ENCODE data around the gene EPRS1. TPM values are rescaled to one million over a fixed set of nuclear protein-coding genes. Genes with fewer than 3 reads are reported as not detected.

EPRS1 gene
- total and polyA plus RNA-seq, 2 of the 13 experiments (the other 11 are each of a cell fraction or from before 2014, with no cell fraction given) = 86.1 to 124 TPM

DNA sequence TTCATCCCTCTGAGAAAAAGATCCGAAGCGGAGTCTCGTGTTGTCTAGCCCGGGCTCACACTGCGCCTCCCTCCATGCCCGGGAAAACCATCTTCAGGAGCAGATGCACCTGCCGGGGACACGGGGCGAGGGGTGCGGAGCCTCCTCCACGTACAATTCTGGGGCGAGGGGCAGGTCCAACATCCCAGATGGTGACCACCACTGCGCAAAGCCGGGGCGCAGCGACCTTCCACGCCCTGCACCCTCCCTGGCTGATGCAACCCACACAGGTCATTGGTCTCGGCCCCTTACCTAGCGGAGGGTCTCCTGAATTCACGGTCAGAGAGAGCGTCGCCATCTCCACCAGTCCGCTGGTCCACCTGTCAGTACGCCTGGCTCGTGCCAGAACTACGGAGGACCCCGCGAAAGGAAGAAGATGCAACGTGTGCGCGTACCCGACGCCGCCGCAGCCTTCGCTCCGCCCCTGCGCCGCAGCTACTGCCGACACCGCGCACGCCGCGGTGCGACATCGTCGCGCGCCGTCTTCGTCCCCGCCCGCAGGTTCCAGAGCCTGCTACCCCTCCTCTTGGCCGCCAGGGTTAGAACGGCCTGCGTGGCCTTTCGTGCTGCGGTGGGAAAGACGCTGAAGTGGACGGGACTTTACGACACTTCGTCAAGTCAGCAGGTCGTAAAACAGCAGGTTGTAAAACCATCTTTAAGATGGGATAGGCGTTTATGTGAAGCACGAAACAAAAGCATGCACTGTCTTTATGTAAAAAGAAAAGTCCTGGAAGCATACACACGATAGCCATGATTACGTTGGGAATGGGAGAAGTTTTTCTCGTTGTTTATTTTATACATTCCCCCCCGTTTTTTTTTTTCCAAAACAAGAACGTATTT, at the start of gene EPRS1 (continued):
- TF ChIP-seq TCF7 (IDR thresholded peaks at IDR 0.05; ENCODE audit: low read depth) (no peak), REXO4 (CRISPR knock-in tag; IDR thresholded peaks at IDR 0.05; ENCODE audit: borderline replicate concordance) (no peak), RBM22 (optimal IDR thresholded peaks at IDR 0.05; ENCODE audit: low read length) (no peak), ZNF468 (CRISPR knock-in tag; IDR thresholded peaks at IDR 0.05) (no peak), ZNF570 (CRISPR knock-in tag; IDR thresholded peaks at IDR 0.05; ENCODE audit: borderline replicate concordance) (no peak), BRD4 (CRISPR knock-in tag; IDR thresholded peaks at IDR 0.05) (no peak), MED13 (CRISPR knock-in tag; IDR thresholded peaks at IDR 0.05) (no peak), BORCS8-MEF2B (CRISPR knock-in tag; IDR thresholded peaks at IDR 0.05) (peak; percentile 95), TBX2 (CRISPR knock-in tag; IDR thresholded peaks at IDR 0.05; ENCODE audit: borderline replicate concordance) (peak; percentile 95), ZNF350 (CRISPR knock-in tag; IDR thresholded peaks at IDR 0.05; ENCODE audit: borderline replicate concordance, low read depth) (peak; percentile 94), ZFP62 (CRISPR knock-in tag; IDR thresholded peaks at IDR 0.05) (no peak), MXI1 (IDR thresholded peaks at IDR 0.05; ENCODE audit: borderline replicate concordance, low read depth, low read length) (peak; percentile 90; the same call in 1 of the 3 replicates), ZNF326 (CRISPR knock-in tag; IDR thresholded peaks at IDR 0.05; ENCODE audit: borderline replicate concordance) (no peak)
- TF ChIP-seq, protein P1, sequence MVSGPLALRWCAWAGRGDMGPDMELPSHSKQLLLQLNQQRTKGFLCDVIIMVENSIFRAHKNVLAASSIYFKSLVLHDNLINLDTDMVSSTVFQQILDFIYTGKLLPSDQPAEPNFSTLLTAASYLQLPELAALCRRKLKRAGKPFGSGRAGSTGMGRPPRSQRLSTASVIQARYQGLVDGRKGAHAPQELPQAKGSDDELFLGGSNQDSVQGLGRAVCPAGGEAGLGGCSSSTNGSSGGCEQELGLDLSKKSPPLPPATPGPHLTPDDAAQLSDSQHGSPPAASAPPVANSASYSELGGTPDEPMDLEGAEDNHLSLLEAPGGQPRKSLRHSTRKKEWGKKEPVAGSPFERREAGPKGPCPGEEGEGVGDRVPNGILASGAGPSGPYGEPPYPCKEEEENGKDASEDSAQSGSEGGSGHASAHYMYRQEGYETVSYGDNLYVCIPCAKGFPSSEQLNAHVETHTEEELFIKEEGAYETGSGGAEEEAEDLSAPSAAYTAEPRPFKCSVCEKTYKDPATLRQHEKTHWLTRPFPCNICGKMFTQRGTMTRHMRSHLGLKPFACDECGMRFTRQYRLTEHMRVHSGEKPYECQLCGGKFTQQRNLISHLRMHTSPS (CRISPR knock-in tag; IDR thresholded peaks at IDR 0.05; ENCODE audit: low read depth) = peak; percentile 43; the same call in 1 of the 2 replicates
- TF ChIP-seq, protein P2, sequence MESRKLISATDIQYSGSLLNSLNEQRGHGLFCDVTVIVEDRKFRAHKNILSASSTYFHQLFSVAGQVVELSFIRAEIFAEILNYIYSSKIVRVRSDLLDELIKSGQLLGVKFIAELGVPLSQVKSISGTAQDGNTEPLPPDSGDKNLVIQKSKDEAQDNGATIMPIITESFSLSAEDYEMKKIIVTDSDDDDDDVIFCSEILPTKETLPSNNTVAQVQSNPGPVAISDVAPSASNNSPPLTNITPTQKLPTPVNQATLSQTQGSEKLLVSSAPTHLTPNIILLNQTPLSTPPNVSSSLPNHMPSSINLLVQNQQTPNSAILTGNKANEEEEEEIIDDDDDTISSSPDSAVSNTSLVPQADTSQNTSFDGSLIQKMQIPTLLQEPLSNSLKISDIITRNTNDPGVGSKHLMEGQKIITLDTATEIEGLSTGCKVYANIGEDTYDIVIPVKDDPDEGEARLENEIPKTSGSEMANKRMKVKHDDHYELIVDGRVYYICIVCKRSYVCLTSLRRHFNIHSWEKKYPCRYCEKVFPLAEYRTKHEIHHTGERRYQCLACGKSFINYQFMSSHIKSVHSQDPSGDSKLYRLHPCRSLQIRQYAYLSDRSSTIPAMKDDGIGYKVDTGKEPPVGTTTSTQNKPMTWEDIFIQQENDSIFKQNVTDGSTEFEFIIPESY (CRISPR knock-in tag; IDR thresholded peaks at IDR 0.05) = peak; percentile 57; the same call in 1 of the 2 replicates
- TF ChIP-seq, protein P3, sequence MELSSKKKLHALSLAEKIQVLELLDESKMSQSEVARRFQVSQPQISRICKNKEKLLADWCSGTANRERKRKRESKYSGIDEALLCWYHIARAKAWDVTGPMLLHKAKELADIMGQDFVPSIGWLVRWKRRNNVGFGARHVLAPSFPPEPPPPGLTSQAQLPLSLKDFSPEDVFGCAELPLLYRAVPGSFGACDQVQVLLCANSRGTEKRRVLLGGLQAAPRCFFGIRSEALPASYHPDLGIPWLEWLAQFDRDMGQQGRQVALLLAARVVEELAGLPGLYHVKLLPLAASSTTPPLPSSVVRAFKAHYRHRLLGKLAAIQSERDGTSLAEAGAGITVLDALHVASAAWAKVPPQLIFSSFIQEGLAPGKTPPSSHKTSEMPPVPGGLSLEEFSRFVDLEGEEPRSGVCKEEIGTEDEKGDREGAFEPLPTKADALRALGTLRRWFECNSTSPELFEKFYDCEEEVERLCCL (CRISPR knock-in tag; IDR thresholded peaks at IDR 0.05; ENCODE audit: borderline replicate concordance) = no peak
- TF ChIP-seq, protein P4, sequence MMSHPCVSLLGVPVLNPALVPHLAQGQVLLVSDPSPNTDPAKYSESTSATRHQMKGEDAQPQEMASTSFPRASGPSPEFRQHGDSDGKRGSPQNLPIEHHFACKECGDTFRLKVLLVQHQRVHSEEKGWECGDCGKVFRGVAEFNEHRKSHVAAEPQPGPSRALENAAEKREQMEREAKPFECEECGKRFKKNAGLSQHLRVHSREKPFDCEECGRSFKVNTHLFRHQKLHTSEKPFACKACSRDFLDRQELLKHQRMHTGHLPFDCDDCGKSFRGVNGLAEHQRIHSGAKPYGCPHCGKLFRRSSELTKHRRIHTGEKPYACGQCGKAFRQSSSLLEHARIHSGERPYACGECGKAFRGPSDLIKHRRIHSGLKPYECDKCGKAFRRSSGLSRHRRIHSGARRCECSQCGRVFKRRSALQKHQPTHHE (CRISPR knock-in tag; IDR thresholded peaks at IDR 0.05; ENCODE audit: borderline replicate concordance) = peak; percentile 73; the same call in 1 of the 2 replicates
- TF ChIP-seq, protein P5, sequence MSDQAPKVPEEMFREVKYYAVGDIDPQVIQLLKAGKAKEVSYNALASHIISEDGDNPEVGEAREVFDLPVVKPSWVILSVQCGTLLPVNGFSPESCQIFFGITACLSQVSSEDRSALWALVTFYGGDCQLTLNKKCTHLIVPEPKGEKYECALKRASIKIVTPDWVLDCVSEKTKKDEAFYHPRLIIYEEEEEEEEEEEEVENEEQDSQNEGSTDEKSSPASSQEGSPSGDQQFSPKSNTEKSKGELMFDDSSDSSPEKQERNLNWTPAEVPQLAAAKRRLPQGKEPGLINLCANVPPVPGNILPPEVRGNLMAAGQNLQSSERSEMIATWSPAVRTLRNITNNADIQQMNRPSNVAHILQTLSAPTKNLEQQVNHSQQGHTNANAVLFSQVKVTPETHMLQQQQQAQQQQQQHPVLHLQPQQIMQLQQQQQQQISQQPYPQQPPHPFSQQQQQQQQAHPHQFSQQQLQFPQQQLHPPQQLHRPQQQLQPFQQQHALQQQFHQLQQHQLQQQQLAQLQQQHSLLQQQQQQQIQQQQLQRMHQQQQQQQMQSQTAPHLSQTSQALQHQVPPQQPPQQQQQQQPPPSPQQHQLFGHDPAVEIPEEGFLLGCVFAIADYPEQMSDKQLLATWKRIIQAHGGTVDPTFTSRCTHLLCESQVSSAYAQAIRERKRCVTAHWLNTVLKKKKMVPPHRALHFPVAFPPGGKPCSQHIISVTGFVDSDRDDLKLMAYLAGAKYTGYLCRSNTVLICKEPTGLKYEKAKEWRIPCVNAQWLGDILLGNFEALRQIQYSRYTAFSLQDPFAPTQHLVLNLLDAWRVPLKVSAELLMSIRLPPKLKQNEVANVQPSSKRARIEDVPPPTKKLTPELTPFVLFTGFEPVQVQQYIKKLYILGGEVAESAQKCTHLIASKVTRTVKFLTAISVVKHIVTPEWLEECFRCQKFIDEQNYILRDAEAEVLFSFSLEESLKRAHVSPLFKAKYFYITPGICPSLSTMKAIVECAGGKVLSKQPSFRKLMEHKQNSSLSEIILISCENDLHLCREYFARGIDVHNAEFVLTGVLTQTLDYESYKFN (CRISPR knock-in tag; conservative IDR thresholded peaks at IDR 0.05) = peak; percentile 59; the same call in 1 of the 2 replicates
